Lung microvascular endothelial cell (primary cell): ENCODE results near the gene ARPC3. TPM values are rescaled to one million over a fixed set of nuclear protein-coding genes. Genes with fewer than 3 reads are reported as not detected.
"Not testable (repeated sequence)": the region's sequence is repeated elsewhere in the genome, so short reads cannot be mapped to it uniquely, and the experiment has no call there.

Source experiments
- DNase-seq, 2 donors: peaks; one replicate each; pipeline versions ENCODE4 v3.0.0 to v3.0.0-alpha.2; 2010; ENCODE audit warnings: low read depth in 2 of 2
- total RNA-seq: library from RNA; depleted of rRNA; stranded (reverse); fragments of >200 nt; gene quantifications from 2 replicates; pipeline ENCODE4 v1.2.1, GENCODE V29; 2014

ARPC3 gene
- total RNA-seq, 1 donor from 2014 or later, result 182 TPM

DNA sequence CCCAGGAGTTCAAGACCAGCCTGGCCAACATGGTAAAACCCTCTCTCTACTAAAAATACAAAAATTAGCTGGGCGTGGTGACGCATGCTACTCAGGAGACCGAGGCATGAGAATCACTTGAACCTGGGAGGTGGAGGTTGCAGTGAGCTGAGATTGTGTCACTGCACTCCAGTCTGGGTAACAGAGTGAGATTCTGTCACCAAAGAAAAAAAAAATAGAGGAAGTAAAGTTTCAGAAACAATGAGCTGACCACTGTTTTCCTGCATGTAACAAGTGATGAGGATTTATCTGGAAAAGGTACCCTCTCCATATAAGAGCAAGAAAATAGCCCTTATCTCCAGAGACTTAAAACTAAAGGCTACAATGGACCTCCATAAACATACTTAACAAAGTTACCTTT, 33.0 kb downstream of the ARPC3 start:
- not testable (repeated sequence) for DNase-seq

DNA sequence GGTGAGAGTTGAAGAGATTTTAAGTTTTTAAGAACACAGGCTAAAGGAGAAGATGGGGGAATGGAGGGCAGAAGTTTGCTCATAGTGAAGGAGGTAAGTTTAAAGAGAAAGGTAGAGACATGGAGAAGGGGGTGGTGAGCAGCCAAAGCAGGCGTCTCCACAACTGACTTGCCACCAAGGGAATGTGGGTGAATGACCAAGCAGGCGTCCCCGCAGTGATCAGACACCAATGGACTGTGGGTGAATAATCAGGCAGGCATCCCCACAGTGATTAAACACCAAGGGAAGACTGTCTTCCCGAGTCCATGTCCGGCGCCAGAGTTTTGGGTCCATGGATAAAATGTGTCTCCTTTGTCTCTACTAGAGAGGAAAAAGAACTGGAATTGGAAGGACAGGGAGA, 40.1 kb downstream of the ARPC3 start:
- DNase-seq, result not testable (repeated sequence)

DNA sequence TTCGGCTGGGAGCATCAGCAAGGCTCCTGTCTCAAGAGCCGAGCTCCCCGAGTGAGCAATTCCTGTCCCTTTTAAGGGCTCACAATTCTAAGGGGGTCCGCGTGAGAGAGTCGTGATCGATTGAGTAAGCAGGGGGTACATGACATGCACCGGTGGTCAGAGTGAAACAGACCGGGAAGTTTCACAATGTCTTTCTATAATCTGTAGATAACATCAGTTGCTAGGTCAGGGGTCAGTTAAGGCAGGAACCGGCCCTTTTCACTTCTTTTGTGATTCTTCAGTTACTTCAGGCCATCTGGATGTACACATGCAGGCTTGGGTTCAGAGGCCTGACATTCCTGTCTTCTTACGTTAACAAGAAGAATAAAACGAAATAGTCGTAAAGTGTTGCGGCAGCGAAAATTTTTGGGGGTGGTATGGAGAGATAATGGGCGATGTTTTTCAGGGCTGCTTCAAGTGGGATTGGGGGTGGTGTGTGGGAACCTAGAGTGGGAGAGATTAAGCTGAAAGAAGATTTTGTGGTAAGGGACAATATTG, 44.9 kb downstream of the ARPC3 start:
- not testable (repeated sequence) for DNase-seq

- DNase-seq, result peak; percentile 73 to 78
Observed at GRCh38 chr12:110403976-110404682, 46.0 kb downstream of the ARPC3 start.

- peak; percentile 95 to 97 for DNase-seq
Observed at GRCh38 chr12:110403146-110403975, 46.8 kb downstream of the ARPC3 start, which contains the start of gene ANAPC7. TSS of gene ANAPC7 (minus strand) at chr12:110403708. CDS start at chr12:110403627, 81 bp downstream.

Other genes starting within 250 kb of the ARPC3 start
- 71.3 and 113 TPM in 2 replicates for gene ATP2A2, start 169.1 kb downstream of the ARPC3 start, total RNA-seq
- 24.6 and 37.1 TPM in 2 replicates for gene ANAPC7, start 46.6 kb downstream of the ARPC3 start, total RNA-seq
- 15.7 and 18.1 TPM in 2 replicates for gene GPN3, start 17.9 kb upstream of the ARPC3 start, total RNA-seq
- gene FAM216A, start 18.5 kb upstream of the ARPC3 start, total RNA-seq, result 9.4 and 9.7 TPM in 2 replicates
- gene VPS29, start 51.8 kb upstream of the ARPC3 start, total RNA-seq, result 42.9 and 47.2 TPM in 2 replicates
- 0.40 and 0.65 TPM in 2 replicates for gene RAD9B, start 52.0 kb upstream of the ARPC3 start, total RNA-seq
- gene PPTC7, start 133.0 kb upstream of the ARPC3 start, total RNA-seq, result 5.7 and 8.3 TPM in 2 replicates
- gene TCTN1, start 163.8 kb upstream of the ARPC3 start, total RNA-seq, result 7.0 and 9.7 TPM in 2 replicates
- 2.2 and 5.0 TPM in 2 replicates for gene HVCN1, start 238.8 kb upstream of the ARPC3 start, total RNA-seq